ENCODE results near the gene SH3GL1.
"Not testable (repeated sequence)": the region's sequence is repeated elsewhere in the genome, so short reads cannot be mapped to it uniquely, and the experiment has no call there.

SH3GL1 gene

GRCh38 chr19:4338441-4339355 is 61.6 kb downstream of the SH3GL1 start, which contains the start of gene STAP2:
STAP2 (minus strand) TSS chr19:4338827; CDS start chr19:4338753, 74 bp downstream.
- Histone ChIP-seq H3K36me3 (peaks cover 20% of the 10 kb centered on the region), H3K9me3 (peaks cover 5% of the 10 kb centered on the region; the same call in 1 of the 2 replicates), H3K27ac (peak within 1 kb of the TSS; percentile 81), H3K4me1 (peaks cover 23% of the 10 kb centered on the region), H3K4me3 (peak within 1 kb of the TSS; percentile 65), H3K9ac (peak within 1 kb of the TSS; percentile 81), H3K4me2 (peak within 1 kb of the TSS; percentile 88), H4K20me1 (no peaks in the 10 kb centered on the region), H3K27me3 (no peaks in the 10 kb centered on the region)
- TF ChIP-seq Cebpa-rat (IDR thresholded peaks at IDR 0.05), result no peak

GRCh38 chr19:4337906-4338440 is 62.4 kb downstream of the SH3GL1 start:
- peaks cover 23% of the 10 kb centered on the region for H3K4me1 ChIP-seq
- no peak for TF ChIP-seq Cebpa-rat (IDR thresholded peaks at IDR 0.05)
- H4K20me1 ChIP-seq, result no peaks in the 10 kb centered on the region
- peak overlapping the region; percentile 65 for H3K4me3 ChIP-seq
- H3K27ac ChIP-seq, result peak overlapping the region; percentile 81
- peak overlapping the region; percentile 81 for H3K9ac ChIP-seq
- H3K9me3 ChIP-seq, result peaks cover 5% of the 10 kb centered on the region; the same call in 1 of the 2 replicates
- peak overlapping the region; percentile 88 for H3K4me2 ChIP-seq
- H3K36me3 ChIP-seq, result peaks cover 20% of the 10 kb centered on the region
- no peaks in the 10 kb centered on the region for H3K27me3 ChIP-seq

DNA sequence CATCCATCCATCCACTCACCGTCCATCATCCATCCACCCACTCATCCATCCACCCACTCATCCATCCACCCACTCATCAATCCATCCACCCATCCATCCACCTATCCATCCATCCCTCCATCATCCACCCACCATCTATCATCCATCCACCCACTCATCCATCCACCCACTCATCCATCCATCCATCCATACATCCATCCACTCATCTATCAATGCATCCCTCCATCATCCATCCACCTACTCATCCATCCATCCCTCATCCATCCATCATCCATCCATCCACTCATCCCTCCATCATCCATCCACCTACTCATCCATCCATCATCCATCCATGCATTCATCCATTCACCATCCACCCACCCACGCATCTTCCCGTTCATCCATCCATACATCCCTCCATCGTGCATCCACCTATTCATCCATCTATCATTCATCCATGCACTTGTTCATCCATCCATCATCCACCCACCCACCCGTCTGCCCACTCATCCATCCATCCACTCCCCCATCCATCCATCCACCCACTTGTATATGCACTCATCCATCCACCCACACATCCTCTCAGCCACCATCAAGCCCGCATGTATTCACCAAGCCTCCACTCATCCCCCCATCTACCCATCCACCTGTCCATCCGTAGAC is 65.3 kb downstream of the SH3GL1 start:
- Histone ChIP-seq H3K4me1 (peaks cover 26% of the 10 kb centered on the region), H3K36me3 (peaks cover 20% of the 10 kb centered on the region), H3K27ac (no peak overlapping the region), H3K4me2 (no peak overlapping the region), H3K9me3 (peaks cover 5% of the 10 kb centered on the region; the same call in 1 of the 2 replicates), H3K9ac (no peak overlapping the region), H4K20me1 (no peaks in the 10 kb centered on the region), H3K27me3 (no peaks in the 10 kb centered on the region), H3K4me3 (no peak overlapping the region)
- TF ChIP-seq Cebpa-rat (IDR thresholded peaks at IDR 0.05), result no peak

DNA sequence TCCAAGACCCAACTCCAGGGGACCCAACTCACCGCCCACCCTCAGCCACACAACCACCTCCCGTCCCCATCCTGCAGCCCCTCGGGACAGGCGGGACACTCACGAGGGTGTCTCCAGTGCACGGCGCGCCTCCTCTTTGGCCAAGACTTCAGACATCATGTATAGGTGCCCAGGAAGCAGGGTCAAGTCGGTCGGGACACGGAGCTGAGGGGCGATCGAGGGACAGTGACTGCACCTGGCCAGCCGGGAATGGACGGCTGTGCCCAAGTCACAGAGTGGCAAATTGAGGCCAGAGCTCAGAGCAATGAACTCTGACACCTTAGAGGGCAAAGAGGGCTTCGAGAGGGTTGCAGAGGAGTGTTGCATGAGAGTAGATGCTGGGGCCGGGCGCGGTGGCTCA is 70.5 kb downstream of the SH3GL1 start:
- H3K4me2 ChIP-seq, result no peak overlapping the region
- peaks cover 13% of the 10 kb centered on the region for H3K36me3 ChIP-seq
- H4K20me1 ChIP-seq, result no peaks in the 10 kb centered on the region
- no peak for TF ChIP-seq Cebpa-rat (IDR thresholded peaks at IDR 0.05)
- peaks cover 28% of the 10 kb centered on the region for H3K4me1 ChIP-seq
- no peak overlapping the region for H3K4me3 ChIP-seq
- no peak overlapping the region for H3K9ac ChIP-seq
- H3K27ac ChIP-seq, result no peak overlapping the region
- peaks cover 4% of the 10 kb centered on the region; the same call in 1 of the 2 replicates for H3K9me3 ChIP-seq
- peaks cover 7% of the 10 kb centered on the region; the same call in 1 of the 2 replicates for H3K27me3 ChIP-seq

GRCh38 chr19:4328991-4329681 is 71.2 kb downstream of the SH3GL1 start:
- not testable (repeated sequence) for H4K20me1 ChIP-seq, H3K9me3 ChIP-seq, H3K27me3 ChIP-seq, H3K36me3 ChIP-seq
- peak overlapping the region; percentile 91 for H3K27ac ChIP-seq
- peak overlapping the region; percentile 94 for H3K4me2 ChIP-seq
- peaks cover 28% of the 10 kb centered on the region for H3K4me1 ChIP-seq
- H3K9ac ChIP-seq, result peak overlapping the region; percentile 84
- peak overlapping the region; percentile 73 for H3K4me3 ChIP-seq

DNA sequence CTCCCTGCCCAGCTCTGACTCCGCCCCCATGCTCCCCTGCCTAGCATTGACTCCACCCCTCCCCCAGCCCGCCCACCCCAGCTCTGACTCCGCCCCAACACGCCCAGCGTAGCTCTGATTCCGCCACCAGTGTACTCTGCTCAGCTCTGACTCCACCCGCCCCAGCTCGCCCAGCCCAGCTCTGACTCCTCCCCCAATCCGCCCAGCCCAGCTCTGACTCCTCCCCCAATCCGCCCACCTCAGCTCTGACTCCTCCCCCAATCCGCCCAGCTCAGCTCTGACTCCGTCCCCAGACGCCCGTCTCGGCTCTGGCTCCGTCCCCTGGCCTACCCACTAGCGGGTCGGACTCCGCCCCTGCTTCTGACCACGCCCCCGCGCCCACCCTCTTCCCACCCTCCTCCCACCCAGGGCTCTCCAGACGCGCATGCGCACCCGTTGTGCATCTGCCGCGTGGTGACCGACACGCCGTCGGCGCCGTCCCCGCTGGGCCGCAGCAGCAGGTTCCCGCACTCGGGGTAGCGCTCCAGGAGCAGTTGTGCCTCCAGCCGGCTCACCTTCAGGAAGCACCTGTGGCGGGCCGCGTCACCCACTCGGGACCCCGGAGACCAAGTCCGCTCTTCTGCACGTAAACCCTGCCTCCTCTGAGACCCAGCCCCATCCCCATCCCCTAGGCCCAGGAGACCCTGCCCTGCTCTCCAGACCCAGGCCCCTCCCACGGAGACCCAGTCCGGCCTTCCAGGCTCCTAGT is 71.9 kb downstream of the SH3GL1 start:
- Histone ChIP-seq H3K4me1 (peaks cover 28% of the 10 kb centered on the region), H4K20me1 (no peaks in the 10 kb centered on the region), H3K4me3 (peak overlapping the region; percentile 73), H3K9ac (peak overlapping the region; percentile 84), H3K27ac (peak overlapping the region; percentile 91), H3K9me3 (no peaks in the 10 kb centered on the region), H3K36me3 (0 out of 2 replicates have a peak, but pooled peaks cover 7% of the 10 kb centered on the region), H3K27me3 (peaks cover 7% of the 10 kb centered on the region; the same call in 1 of the 2 replicates), H3K4me2 (peak overlapping the region; percentile 94)
- TF ChIP-seq Cebpa-rat (IDR thresholded peaks at IDR 0.05), result no peak

- peak overlapping the region; percentile 65 for H3K4me2 ChIP-seq
- no peak for TF ChIP-seq Cebpa-rat (IDR thresholded peaks at IDR 0.05)
These were observed 72.5 kb downstream of the SH3GL1 start for GRCh38 chr19:4327877-4328242.

GRCh38 chr19:4327252-4327876 is 73.0 kb downstream of the SH3GL1 start:
- H3K27ac ChIP-seq, result no peak overlapping the region
- no peak overlapping the region for H3K9ac ChIP-seq

More at GRCh38 chr19:4327877-4328242, 72.5 kb downstream of the SH3GL1 start:
- H3K4me1 ChIP-seq, result peaks cover 28% of the 10 kb centered on the region
- H4K20me1 ChIP-seq, result no peaks in the 10 kb centered on the region
- no peaks in the 10 kb centered on the region for H3K9me3 ChIP-seq
- peak overlapping the region; percentile 50; the same call in 1 of the 2 replicates for H3K4me3 ChIP-seq
- peaks cover 7% of the 10 kb centered on the region; the same call in 1 of the 2 replicates for H3K27me3 ChIP-seq
- no peak overlapping the region for H3K9ac ChIP-seq
- 0 out of 2 replicates have a peak, but pooled peaks cover 13% of the 10 kb centered on the region for H3K36me3 ChIP-seq
- no peak overlapping the region for H3K27ac ChIP-seq

More at GRCh38 chr19:4327252-4327876, 73.0 kb downstream of the SH3GL1 start:
- peak overlapping the region; percentile 65 for H3K4me2 ChIP-seq
- TF ChIP-seq Cebpa-rat (IDR thresholded peaks at IDR 0.05), result no peak
- peaks cover 28% of the 10 kb centered on the region for H3K4me1 ChIP-seq
- H3K36me3 ChIP-seq, result 0 out of 2 replicates have a peak, but pooled peaks cover 17% of the 10 kb centered on the region
- no peaks in the 10 kb centered on the region for H3K9me3 ChIP-seq
- H3K4me3 ChIP-seq, result no peak overlapping the region
- peaks cover 7% of the 10 kb centered on the region; the same call in 1 of the 2 replicates for H3K27me3 ChIP-seq
- no peaks in the 10 kb centered on the region for H4K20me1 ChIP-seq

Measured in BLaER1 (cell line).